Neutrophil (primary cell): ENCODE data around the gene TRIM50.
"Not testable (repeated sequence)": the region's sequence is repeated elsewhere in the genome, so short reads cannot be mapped to it uniquely, and the experiment has no call there.

Source experiments
- H3K27ac ChIP-seq: fragments of 200-600 bp; sonication (generic); 2 replicates; pipeline ENCODE4 v1.5.1; 2016; ENCODE audit warnings: mild to moderate bottlenecking, moderate library complexity
- H3K27me3 ChIP-seq: fragments of 200-600 bp; sonication (generic); 2 replicates; pipeline ENCODE4 v1.6.0; 2016; ENCODE audit warnings: mild to moderate bottlenecking
- H3K36me3 ChIP-seq: fragments of 200-600 bp; sonication (generic); 2 replicates; pipeline ENCODE4 v1.5.1; 2017
- H3K4me1 ChIP-seq, 2 experiments: fragments of 200-600 bp in 1 of 2; sonication (generic) in 1 of 2; 1 replicate in 1 of 2; 2 replicates in 1 of 2; pipeline versions ENCODE4 v1.5.1 to v1.6.1; 2013 to 2016; ENCODE audit warnings: low read depth in 1 of 2, low read length in 1 of 2, mild to moderate bottlenecking in 1 of 2, moderate library complexity in 1 of 2; ENCODE audit not compliant: control insufficient read depth in 1 of 2, insufficient read depth in 1 of 2
- H3K4me3 ChIP-seq, 2 experiments: fragments of 200-600 bp in 1 of 2; sonication (generic) in 1 of 2; 1 replicate in 1 of 2; 2 replicates in 1 of 2; pipeline ENCODE4 v1.5.1; 2013 to 2016; ENCODE audit warnings: low read depth in 1 of 2, low read length in 1 of 2, mild to moderate bottlenecking in 1 of 2, moderate library complexity in 1 of 2
- H3K9me3 ChIP-seq: fragments of 200-600 bp; sonication (generic); 2 replicates; pipeline ENCODE4 v1.5.1; 2016
- TF ChIP-seq, protein P1 (sequence below): fragments of 200-600 bp; sonication (generic); IDR thresholded peaks from 2 replicates; pipeline ENCODE4 v1.5.1; 2016; ENCODE audit warnings: antibody characterized with exemption

Gene TRIM50

DNA sequence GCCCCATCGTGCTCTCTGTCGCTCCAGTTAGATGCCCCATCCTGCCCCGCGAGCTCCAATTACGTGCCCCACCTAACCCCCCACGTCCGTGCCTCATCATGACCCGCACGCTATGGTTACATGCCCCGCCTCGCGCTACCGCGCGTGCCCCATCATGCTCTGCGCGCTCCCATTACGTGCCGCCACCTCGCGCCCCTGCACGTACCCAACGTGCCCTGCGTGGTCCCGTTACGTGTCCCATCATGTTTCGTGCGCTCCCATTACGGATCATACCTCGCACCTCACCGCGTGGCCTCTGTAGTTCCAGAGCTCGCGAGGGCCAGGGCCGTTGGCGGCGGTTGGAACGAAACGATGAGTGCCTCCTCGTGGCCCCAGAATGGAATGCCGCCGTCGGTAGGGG, at the start of gene TRIM50, which contains the start of gene FKBP6:
TSS of gene TRIM50 (minus strand) at position 161 of the 400 bp plus-strand sequence. CDS start 3,295 bp downstream, outside the sequence.
TSS of gene FKBP6 (plus strand) at position 240 of the 400 bp plus-strand sequence. CDS start 268 bp downstream, outside the sequence.
- not testable (repeated sequence) for H3K4me3 ChIP-seq, H3K9me3 ChIP-seq, H3K27me3 ChIP-seq, H3K36me3 ChIP-seq, H3K27ac ChIP-seq
- peaks cover 21 to 25% of the 10 kb centered on the region in 2 experiments for H3K4me1 ChIP-seq

DNA sequence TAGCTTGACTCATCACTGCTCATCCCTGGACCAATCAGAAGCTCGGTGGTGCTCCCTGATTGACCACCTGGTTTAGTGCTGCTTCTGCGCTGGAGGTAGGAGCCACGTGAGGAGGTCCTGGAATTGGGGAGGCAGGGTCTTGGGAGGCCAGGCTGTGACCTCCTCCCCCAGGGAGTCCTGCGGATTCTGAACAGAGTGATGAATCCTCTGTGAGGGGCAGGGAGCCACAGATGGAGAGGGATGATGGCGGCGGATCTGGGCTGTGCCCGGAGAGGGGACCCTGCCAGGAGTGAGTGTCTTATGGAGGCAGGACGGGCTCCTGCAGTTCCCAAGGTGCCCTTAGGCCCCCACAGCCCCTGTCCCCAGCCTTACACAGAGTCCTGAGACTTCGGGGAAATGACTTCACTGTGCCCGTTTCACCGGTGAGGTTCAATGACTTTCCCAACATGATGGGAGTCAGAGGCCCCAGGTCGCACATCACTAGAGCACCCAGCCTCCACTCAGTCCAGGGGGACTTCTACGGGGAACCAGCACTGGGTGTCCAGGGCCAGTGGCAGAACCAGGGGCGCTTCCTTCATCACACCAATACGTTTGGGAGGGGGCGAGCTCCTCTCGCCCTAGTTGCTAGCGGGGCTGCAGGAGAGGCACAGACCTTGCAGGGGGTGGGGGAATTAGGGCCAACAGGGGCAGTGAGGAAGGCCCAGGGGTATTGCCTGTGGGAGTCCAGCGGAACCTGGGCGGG, 49.0 kb upstream of the TRIM50 start:
- Histone ChIP-seq H3K4me1 (peaks cover 36 to 38% of the 10 kb centered on the region in 2 experiments), H3K27me3 (peaks cover 20% of the 10 kb centered on the region), H3K27ac (no peak overlapping the region), H3K9me3 (no peaks in the 10 kb centered on the region), H3K4me3 (no peak overlapping the region), H3K36me3 (no peaks in the 10 kb centered on the region)
- TF ChIP-seq, protein P1, sequence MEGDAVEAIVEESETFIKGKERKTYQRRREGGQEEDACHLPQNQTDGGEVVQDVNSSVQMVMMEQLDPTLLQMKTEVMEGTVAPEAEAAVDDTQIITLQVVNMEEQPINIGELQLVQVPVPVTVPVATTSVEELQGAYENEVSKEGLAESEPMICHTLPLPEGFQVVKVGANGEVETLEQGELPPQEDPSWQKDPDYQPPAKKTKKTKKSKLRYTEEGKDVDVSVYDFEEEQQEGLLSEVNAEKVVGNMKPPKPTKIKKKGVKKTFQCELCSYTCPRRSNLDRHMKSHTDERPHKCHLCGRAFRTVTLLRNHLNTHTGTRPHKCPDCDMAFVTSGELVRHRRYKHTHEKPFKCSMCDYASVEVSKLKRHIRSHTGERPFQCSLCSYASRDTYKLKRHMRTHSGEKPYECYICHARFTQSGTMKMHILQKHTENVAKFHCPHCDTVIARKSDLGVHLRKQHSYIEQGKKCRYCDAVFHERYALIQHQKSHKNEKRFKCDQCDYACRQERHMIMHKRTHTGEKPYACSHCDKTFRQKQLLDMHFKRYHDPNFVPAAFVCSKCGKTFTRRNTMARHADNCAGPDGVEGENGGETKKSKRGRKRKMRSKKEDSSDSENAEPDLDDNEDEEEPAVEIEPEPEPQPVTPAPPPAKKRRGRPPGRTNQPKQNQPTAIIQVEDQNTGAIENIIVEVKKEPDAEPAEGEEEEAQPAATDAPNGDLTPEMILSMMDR, result no peak

DNA sequence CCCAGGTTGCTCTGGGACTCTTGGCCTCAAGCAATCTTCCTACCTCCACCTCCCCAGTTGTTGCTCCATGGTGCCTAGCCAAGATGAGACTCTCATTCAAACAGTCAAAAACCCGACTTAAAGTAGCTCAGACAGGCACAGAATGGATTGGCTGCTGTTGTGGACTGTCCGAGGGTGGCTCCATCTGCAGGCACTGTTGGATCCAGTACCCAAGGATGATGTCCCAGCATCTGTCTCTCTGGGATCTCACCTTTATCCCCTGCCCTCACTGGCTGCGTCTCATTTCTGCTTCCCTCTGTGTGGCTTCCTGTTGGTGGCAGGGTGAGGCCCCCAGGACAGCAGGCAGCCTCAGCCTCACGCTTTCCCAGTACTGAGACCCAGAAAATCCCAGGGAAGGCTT, 48.4 kb upstream of the TRIM50 start:
- H3K4me1 ChIP-seq, result peaks cover 33 to 36% of the 10 kb centered on the region in 2 experiments
- H3K27me3 ChIP-seq, result peaks cover 20% of the 10 kb centered on the region
- not testable (repeated sequence) for H3K9me3 ChIP-seq, H3K4me3 ChIP-seq, H3K27ac ChIP-seq, H3K36me3 ChIP-seq

DNA sequence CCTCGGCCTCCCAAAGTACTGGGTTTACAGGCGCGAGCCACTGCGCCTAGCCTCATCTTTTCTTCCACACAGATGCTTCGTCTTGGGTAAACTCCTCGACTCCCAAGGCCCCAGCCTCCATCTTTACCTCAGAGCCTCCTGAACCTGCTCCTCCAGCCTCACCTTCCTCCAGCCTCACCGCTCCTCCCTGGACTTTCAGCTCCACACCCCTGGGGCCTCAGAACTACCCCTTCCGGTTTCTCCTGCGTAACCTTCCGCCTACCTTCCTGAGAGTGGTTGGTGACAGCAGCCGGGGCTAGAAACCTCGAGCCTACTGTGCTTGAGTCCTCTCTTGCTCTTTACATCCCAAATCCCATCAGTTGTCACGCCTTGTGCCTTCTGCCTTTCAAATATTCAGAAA, 45.9 kb upstream of the TRIM50 start:
- TF ChIP-seq, protein P1, result no peak
- Histone ChIP-seq H3K36me3 (no peaks in the 10 kb centered on the region), H3K9me3 (no peaks in the 10 kb centered on the region), H3K4me1 (peaks cover 32 to 33% of the 10 kb centered on the region in 2 experiments), H3K4me3 (peak overlapping the region in 1 of 2 experiments; percentile 4), H3K27ac (peak overlapping the region; percentile 76), H3K27me3 (peaks cover 20% of the 10 kb centered on the region)

DNA sequence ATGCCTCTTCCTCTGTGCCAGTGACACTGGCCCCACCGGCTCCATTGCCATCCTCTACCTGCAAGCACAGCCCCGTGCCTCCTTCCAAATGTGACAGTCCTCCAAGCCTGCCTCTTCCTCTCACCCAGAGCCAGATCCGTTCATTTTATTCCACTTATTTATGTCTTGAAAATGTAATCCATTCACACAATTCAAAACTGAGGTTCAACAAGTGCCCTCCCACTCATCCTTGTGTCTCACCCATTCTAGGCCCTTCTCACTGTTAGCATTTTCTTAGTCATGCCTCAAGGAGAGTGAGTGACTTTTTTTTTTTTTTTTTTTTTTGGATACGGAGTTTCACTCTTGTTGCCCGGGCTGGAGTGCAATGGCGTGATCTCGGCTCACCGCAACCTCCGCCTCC, 41.7 kb upstream of the TRIM50 start:
- H3K4me1 ChIP-seq, result peaks cover 27 to 28% of the 10 kb centered on the region in 2 experiments
- no peaks in the 10 kb centered on the region for H3K27me3 ChIP-seq
- no peaks in the 10 kb centered on the region for H3K36me3 ChIP-seq
- TF ChIP-seq, protein P1, result no peak
- no peaks in the 10 kb centered on the region for H3K9me3 ChIP-seq
- no peak overlapping the region for H3K27ac ChIP-seq
- H3K4me3 ChIP-seq, result no peak overlapping the region

DNA sequence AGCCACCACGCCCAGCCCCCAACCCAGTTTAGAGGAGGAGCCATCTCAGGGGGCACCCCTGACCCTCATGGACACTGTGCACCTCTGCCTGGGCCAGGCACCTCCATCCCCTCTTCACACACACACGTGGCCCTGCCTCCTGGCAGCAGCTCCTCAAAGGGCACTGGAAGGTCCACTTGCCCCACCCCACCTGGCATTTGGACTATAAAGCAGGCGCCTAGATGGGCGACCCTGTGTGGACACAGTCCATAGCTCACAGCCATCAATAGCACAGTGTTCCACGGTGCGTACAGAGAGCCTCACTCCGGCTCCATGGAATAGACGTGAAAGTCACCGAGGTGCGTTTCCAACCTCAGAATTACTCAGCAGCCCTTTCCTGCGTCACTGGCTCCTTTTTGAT, 41.1 kb upstream of the TRIM50 start:
- Histone ChIP-seq H3K27me3 (no peaks in the 10 kb centered on the region), H3K9me3 (no peaks in the 10 kb centered on the region), H3K4me1 (peaks cover 24 to 25% of the 10 kb centered on the region in 2 experiments), H3K27ac (no peak overlapping the region), H3K4me3 (no peak overlapping the region), H3K36me3 (no peaks in the 10 kb centered on the region)
- TF ChIP-seq, protein P1, result no peak
